ENCODE results near the gene CARS1.

DNA sequence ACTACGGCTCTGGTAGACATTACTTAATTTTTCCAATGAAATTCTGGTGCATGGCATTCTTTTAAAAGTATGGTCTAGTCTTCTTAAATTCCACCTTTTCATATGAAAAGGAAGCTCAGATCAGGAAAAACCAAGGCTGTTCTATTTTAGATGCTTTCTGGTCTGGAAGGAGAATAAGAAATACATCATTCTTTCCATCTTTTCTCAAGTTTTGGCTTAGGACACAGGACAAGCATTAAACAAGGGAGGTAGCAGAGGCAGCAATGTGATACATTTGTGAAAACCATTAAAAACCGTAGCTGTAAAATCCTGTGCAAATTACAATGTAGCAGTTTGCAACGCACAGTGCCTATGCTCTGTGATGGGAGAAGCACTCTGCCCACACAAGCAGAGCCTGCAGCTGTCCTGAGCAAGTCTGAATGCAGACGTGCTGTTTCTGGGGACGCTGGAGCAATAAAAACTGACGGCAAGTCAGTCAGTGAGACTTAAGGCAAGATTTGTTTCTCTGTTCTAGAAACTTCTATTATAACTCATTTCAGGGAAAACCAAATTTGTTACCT is 88.8 kb downstream of the CARS1 start:
- TF ChIP-seq, protein P1, sequence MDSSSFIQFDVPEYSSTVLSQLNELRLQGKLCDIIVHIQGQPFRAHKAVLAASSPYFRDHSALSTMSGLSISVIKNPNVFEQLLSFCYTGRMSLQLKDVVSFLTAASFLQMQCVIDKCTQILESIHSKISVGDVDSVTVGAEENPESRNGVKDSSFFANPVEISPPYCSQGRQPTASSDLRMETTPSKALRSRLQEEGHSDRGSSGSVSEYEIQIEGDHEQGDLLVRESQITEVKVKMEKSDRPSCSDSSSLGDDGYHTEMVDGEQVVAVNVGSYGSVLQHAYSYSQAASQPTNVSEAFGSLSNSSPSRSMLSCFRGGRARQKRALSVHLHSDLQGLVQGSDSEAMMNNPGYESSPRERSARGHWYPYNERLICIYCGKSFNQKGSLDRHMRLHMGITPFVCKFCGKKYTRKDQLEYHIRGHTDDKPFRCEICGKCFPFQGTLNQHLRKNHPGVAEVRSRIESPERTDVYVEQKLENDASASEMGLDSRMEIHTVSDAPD (CRISPR knock-in tag; IDR thresholded peaks at IDR 0.05) = no peak
- TF ChIP-seq, protein P2, sequence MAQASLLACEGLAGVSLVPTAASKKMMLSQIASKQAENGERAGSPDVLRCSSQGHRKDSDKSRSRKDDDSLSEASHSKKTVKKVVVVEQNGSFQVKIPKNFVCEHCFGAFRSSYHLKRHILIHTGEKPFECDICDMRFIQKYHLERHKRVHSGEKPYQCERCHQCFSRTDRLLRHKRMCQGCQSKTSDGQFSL (CRISPR knock-in tag; IDR thresholded peaks at IDR 0.05) = no peak
- TF ChIP-seq, protein P2 (tag; IDR thresholded peaks at IDR 0.05) = no peak
- TF ChIP-seq ZNF232 (CRISPR knock-in tag; IDR thresholded peaks at IDR 0.05) = no peak
- no peak for TF ChIP-seq SIN3A (IDR thresholded peaks at IDR 0.05; ENCODE audit: borderline replicate concordance in 2 of 2, control insufficient read depth in 1 of 2, low read depth in 2 of 2, low read length in 2 of 2)
- no peak for TF ChIP-seq CAMTA2 (CRISPR knock-in tag; conservative IDR thresholded peaks at IDR 0.05)
- TF ChIP-seq TCF7 (IDR thresholded peaks at IDR 0.05; ENCODE audit: borderline replicate concordance) = no peak
- no peak for TF ChIP-seq ARID2 (IDR thresholded peaks at IDR 0.05)
- TF ChIP-seq, protein P3, sequence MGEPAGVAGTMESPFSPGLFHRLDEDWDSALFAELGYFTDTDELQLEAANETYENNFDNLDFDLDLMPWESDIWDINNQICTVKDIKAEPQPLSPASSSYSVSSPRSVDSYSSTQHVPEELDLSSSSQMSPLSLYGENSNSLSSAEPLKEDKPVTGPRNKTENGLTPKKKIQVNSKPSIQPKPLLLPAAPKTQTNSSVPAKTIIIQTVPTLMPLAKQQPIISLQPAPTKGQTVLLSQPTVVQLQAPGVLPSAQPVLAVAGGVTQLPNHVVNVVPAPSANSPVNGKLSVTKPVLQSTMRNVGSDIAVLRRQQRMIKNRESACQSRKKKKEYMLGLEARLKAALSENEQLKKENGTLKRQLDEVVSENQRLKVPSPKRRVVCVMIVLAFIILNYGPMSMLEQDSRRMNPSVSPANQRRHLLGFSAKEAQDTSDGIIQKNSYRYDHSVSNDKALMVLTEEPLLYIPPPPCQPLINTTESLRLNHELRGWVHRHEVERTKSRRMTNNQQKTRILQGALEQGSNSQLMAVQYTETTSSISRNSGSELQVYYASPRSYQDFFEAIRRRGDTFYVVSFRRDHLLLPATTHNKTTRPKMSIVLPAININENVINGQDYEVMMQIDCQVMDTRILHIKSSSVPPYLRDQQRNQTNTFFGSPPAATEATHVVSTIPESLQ (CRISPR knock-in tag; IDR thresholded peaks at IDR 0.05) = no peak
- no peak for TF ChIP-seq CREB1 (IDR thresholded peaks at IDR 0.05)
- TF ChIP-seq CREB1 (CRISPR knock-in tag; IDR thresholded peaks at IDR 0.05) = no peak
- no peak for TF ChIP-seq POLR2A (conservative IDR thresholded peaks at IDR 0.05)
- TF ChIP-seq, protein P4, sequence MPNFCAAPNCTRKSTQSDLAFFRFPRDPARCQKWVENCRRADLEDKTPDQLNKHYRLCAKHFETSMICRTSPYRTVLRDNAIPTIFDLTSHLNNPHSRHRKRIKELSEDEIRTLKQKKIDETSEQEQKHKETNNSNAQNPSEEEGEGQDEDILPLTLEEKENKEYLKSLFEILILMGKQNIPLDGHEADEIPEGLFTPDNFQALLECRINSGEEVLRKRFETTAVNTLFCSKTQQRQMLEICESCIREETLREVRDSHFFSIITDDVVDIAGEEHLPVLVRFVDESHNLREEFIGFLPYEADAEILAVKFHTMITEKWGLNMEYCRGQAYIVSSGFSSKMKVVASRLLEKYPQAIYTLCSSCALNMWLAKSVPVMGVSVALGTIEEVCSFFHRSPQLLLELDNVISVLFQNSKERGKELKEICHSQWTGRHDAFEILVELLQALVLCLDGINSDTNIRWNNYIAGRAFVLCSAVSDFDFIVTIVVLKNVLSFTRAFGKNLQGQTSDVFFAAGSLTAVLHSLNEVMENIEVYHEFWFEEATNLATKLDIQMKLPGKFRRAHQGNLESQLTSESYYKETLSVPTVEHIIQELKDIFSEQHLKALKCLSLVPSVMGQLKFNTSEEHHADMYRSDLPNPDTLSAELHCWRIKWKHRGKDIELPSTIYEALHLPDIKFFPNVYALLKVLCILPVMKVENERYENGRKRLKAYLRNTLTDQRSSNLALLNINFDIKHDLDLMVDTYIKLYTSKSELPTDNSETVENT (CRISPR knock-in tag; IDR thresholded peaks at IDR 0.05) = no peak
